Lung (tissue), 12 donors: ENCODE results near the gene HTR3C. TPM values are rescaled to one million over a fixed set of nuclear protein-coding genes. Genes with fewer than 3 reads are reported as not detected.
"Not testable (repeated sequence)": the region's sequence is repeated elsewhere in the genome, so short reads cannot be mapped to it uniquely, and the experiment has no call there.

Experiments used
- ATAC-seq: fragments of 200-7000 bp; cut with Tn5 transposase; one replicate; pipeline ENCODE4 v1.9.1; 2020; ENCODE audit warnings: moderate number of reproducible peaks; ENCODE audit not compliant: insufficient read depth, low FRiP score
- DNase-seq, 3 donors: peaks; one replicate each; pipeline ENCODE4 v3.0.0-alpha.2; 2013 to 2017
- H3K27ac ChIP-seq, 2 donors: one replicate each; pipeline ENCODE4 v1.5.1; 2013; ENCODE audit warnings: mild to moderate bottlenecking in 2 of 2, moderate library complexity in 2 of 2, control low read depth in 1 of 2, inconsistent platforms in 1 of 2, low read depth in 1 of 2, low read length in 1 of 2
- H3K27me3 ChIP-seq, 3 donors: one replicate each; pipeline ENCODE4 v1.5.1; 2013; ENCODE audit warnings: low read length in 2 of 3; ENCODE audit not compliant: control insufficient read depth in 3 of 3, insufficient read depth in 3 of 3
- H3K36me3 ChIP-seq, 4 donors: one replicate each; pipeline ENCODE4 v1.5.1; 2013; ENCODE audit warnings: low read length in 4 of 4, mild to moderate bottlenecking in 1 of 4, moderate library complexity in 1 of 4; ENCODE audit not compliant: control insufficient read depth in 4 of 4, insufficient read depth in 4 of 4
- H3K4me1 ChIP-seq, 5 donors: one replicate each; pipeline ENCODE4 v1.5.1; 2013; ENCODE audit warnings: low read length in 5 of 5, mild to moderate bottlenecking in 2 of 5, moderate library complexity in 1 of 5; ENCODE audit not compliant: control insufficient read depth in 5 of 5, insufficient read depth in 5 of 5
- H3K4me3 ChIP-seq: one replicate; pipeline ENCODE4 v1.5.1; 2013; ENCODE audit warnings: mild to moderate bottlenecking, control low read depth, moderate library complexity
- H3K9ac ChIP-seq, 2 donors: one replicate each; pipeline ENCODE4 v1.5.1; 2013; ENCODE audit warnings: low read length in 2 of 2, control low read depth in 1 of 2; ENCODE audit not compliant: insufficient read depth in 1 of 2
- H3K9me3 ChIP-seq, 4 donors: one replicate each; pipeline ENCODE4 v1.5.1; 2013; ENCODE audit warnings: low read length in 3 of 4, mild to moderate bottlenecking in 1 of 4, moderate library complexity in 1 of 4; ENCODE audit not compliant: control insufficient read depth in 4 of 4, insufficient read depth in 3 of 4
- CTCF ChIP-seq: IDR thresholded peaks from 2 replicates; pipeline ENCODE4 v1.5.1; 2012; ENCODE audit warnings: mild to moderate bottlenecking; ENCODE audit errors: control extremely low read depth, extremely low read depth
- WGBS, 2 donors: extraction: QIAGEN DNeasy Blood & Tissue Kit; methylation state at CpG; one replicate each; pipeline ENCODE4 v1.1.7; 2013; 5-methylcytosine and 5-hydroxymethylcytosine counted together
- polyA plus RNA-seq, 2 donors: library from polyadenylated mRNA; stranded (reverse); fragments of 200-250 nt; gene quantifications; one replicate each; pipeline ENCODE4 v1.2.1, GENCODE V29; 2013
- total RNA-seq, 2 donors: library from RNA; depleted of rRNA in 1 of 2; stranded (reverse); fragments of >200 nt in 1 of 2; gene quantifications; one replicate each; pipeline ENCODE4 v1.2.1, GENCODE V29; 2014 to 2021
- donor health status: control.
- donor health status: control.
- donor health status: Bipolar disorder and iron deficiency.
- donor health status: healthy.
- donor health status: DM: yes; HTN: yes; CAD: no.

Gene HTR3C
- total and polyA plus RNA-seq, 4 donors: 0.09 to 0.47 (median 0.46) TPM; not detected in 1

- ATAC-seq (no peak), DNase-seq (no peak)
- Histone ChIP-seq H3K27ac (no peak overlapping the region), H3K9ac (no peak overlapping the region), H3K9me3 (no peaks in the 10 kb centered on the region), H3K4me1 (peaks cover 0 to 2% (median 0%) of the 10 kb centered on the region in 5 donors), H3K36me3 (peaks cover 0 to 3% (median 0%) of the 10 kb centered on the region in 4 donors), H3K27me3 (peaks cover 0 to 2% (median 0%) of the 10 kb centered on the region in 3 donors), H3K4me3 (no peak overlapping the region)
- WGBS, 2 donors: 33 to 51% methylated on average over 7 of the region's 7 CpGs
- TF ChIP-seq CTCF: no peak
These were observed 30.5 kb upstream of the HTR3C start for GRCh38 chr3:184022323-184022722.

- ATAC-seq, DNase-seq: not testable (repeated sequence)
- WGBS, 2 donors: 72 to 83% methylated on average over 5 of the region's 5 CpGs
These were observed 27.6 kb upstream of the HTR3C start for GRCh38 chr3:184025256-184025655.

GRCh38 chr3:184028275-184028890 is 24.5 kb upstream of the HTR3C start:
- not testable (repeated sequence) for H3K4me1 ChIP-seq, H3K36me3 ChIP-seq, H3K9ac ChIP-seq, ATAC-seq, H3K27ac ChIP-seq, H3K9me3 ChIP-seq, DNase-seq, H3K27me3 ChIP-seq, H3K4me3 ChIP-seq
- 87 to 90% methylated on average over 1 of the region's 1 CpG for WGBS, 2 donors

More at GRCh38 chr3:184025256-184025655, 27.6 kb upstream of the HTR3C start:
- not testable (repeated sequence) for H3K9me3 ChIP-seq, H3K9ac ChIP-seq, H3K27ac ChIP-seq, H3K4me3 ChIP-seq, H3K36me3 ChIP-seq, H3K27me3 ChIP-seq, H3K4me1 ChIP-seq

- Histone ChIP-seq H3K4me1 (no peaks in the 10 kb centered on the region), H3K36me3 (no peaks in the 10 kb centered on the region), H3K27ac (no peak overlapping the region), H3K9me3 (no peaks in the 10 kb centered on the region), H3K4me3 (no peak overlapping the region), H3K9ac (no peak overlapping the region), H3K27me3 (no peaks in the 10 kb centered on the region)
- ATAC-seq (no peak), DNase-seq (no peak)
- 83 to 84% methylated on average over 2 of the region's 2 CpGs for WGBS, 2 donors
- no peak for TF ChIP-seq CTCF
These were observed 23.4 kb upstream of the HTR3C start for GRCh38 chr3:184029443-184029842.
